Fibroblast of lung (primary cell): Measurements from ENCODE around the gene SBF2.

Experiments used
- CTCF ChIP-seq, 2 donors: IDR thresholded peaks in 1 of 2; conservative IDR thresholded peaks in 1 of 2; 1 replicate in 1 of 2; 2 replicates in 1 of 2; pipeline ENCODE4 v1.5.1; 2011 to 2012; ENCODE audit warnings: low read length in 2 of 2, control low read depth in 1 of 2, inconsistent platforms in 1 of 2, low read depth in 1 of 2, mild to moderate bottlenecking in 1 of 2
- EZH2 ChIP-seq: IDR thresholded peaks from 2 replicates; pipeline ENCODE4 v1.5.1; 2012; ENCODE audit warnings: low read length, control low read depth, mild to moderate bottlenecking; ENCODE audit errors: missing control alignments

GRCh38 chr11:9755561-9756185, 538.3 kb downstream of the SBF2 start:
- TF ChIP-seq CTCF (conservative IDR thresholded peaks at IDR 0.05 in 1 of 2, IDR thresholded peaks at IDR 0.05 in 1 of 2; ENCODE audit: low read depth in 1 of 2, low read length in 2 of 2) (no peak), EZH2 (no peak)
